SU-DHL-6 (cell line): ENCODE results near the gene RFLNA.
"Not testable (repeated sequence)": the region's sequence is repeated elsewhere in the genome, so short reads cannot be mapped to it uniquely, and the experiment has no call there.

ENCODE experiments used
- H2AFZ ChIP-seq: fragments of 200-600 bp; sonication (generic); 2 replicates; pipeline ENCODE4 v1.6.1; 2014; ENCODE audit warnings: low read depth, mild to moderate bottlenecking, moderate library complexity, mixed read lengths, antibody characterized with exemption, low read length; ENCODE audit not compliant: severe bottlenecking
- H3F3A ChIP-seq: fragments of 200-600 bp; shearing (Covaris generic); 2 replicates; pipeline ENCODE4 v1.6.0; 2016; ENCODE audit warnings: antibody characterized with exemption, mild to moderate bottlenecking; ENCODE audit not compliant: insufficient read depth
- H3K27ac ChIP-seq: fragments of 200-600 bp; sonication (generic); 2 replicates; pipeline ENCODE4 v1.5.1; 2016; ENCODE audit warnings: low read depth, mild to moderate bottlenecking, low read length, moderate library complexity, mixed read lengths
- H3K27me3 ChIP-seq: fragments of 200-600 bp; sonication (generic), shearing (Covaris generic); 2 replicates; pipeline ENCODE4 v1.6.0; 2014; ENCODE audit warnings: mild to moderate bottlenecking, low read length
- H3K36me3 ChIP-seq: fragments of 200-600 bp; sonication (generic); 2 replicates; pipeline ENCODE4 v1.6.1; 2014; ENCODE audit warnings: mild to moderate bottlenecking, low read length, mixed read lengths
- H3K4me2 ChIP-seq: fragments of 300-600, 200-600 bp; shearing (Covaris generic), sonication (generic); 2 replicates; pipeline ENCODE4 v1.6.0; 2014; ENCODE audit warnings: low read length, low read depth, mild to moderate bottlenecking; ENCODE audit not compliant: poor library complexity, severe bottlenecking
- H3K4me3 ChIP-seq: fragments of 200-600 bp; sonication (generic); 2 replicates; pipeline ENCODE4 v1.5.1; 2014; ENCODE audit warnings: antibody characterized with exemption, low read length, mild to moderate bottlenecking, mixed read lengths; ENCODE audit not compliant: insufficient read depth, poor library complexity, severe bottlenecking
- H3K79me2 ChIP-seq: fragments of 200-600 bp; sonication (generic); 2 replicates; pipeline ENCODE4 v1.6.1; 2014; ENCODE audit warnings: mild to moderate bottlenecking, low read length, moderate library complexity; ENCODE audit not compliant: insufficient read depth
- H3K9ac ChIP-seq: fragments of 200-600 bp; sonication (generic); 2 replicates; pipeline ENCODE4 v1.7.0; 2014; ENCODE audit warnings: mild to moderate bottlenecking, low read length
- H3K9me2 ChIP-seq: fragments of 200-600 bp; sonication (generic); replicated peaks from 2 replicates; pipeline ENCODE4 v1.6.1; 2014; ENCODE audit warnings: low read length; ENCODE audit not compliant: insufficient read depth
- H3K9me3 ChIP-seq: fragments of 200-600 bp; sonication (generic); 2 replicates; pipeline ENCODE4 v1.6.1; 2014; ENCODE audit warnings: low read length, mixed read lengths; ENCODE audit not compliant: insufficient read depth
- H4K20me1 ChIP-seq: fragments of 200-600 bp; sonication (generic); 2 replicates; pipeline ENCODE4 v1.6.1; 2014; ENCODE audit warnings: low read depth, mild to moderate bottlenecking, antibody characterized with exemption, low read length, moderate library complexity, mixed read lengths
- EZH2phosphoT487 ChIP-seq: fragments of 200-600 bp; sonication (generic), shearing (Covaris generic); conservative IDR thresholded peaks from 2 replicates; pipeline ENCODE4 v1.6.1; 2018; ENCODE audit warnings: mild to moderate bottlenecking, antibody characterized with exemption, low read length, moderate library complexity, mixed read lengths
- TF ChIP-seq, protein P1 (sequence below): fragments of 200-600 bp; sonication (generic); IDR thresholded peaks from one replicate; pipeline ENCODE4 v1.5.1; 2017; ENCODE audit warnings: antibody characterized with exemption, mild to moderate bottlenecking, low read length, moderate library complexity; ENCODE audit not compliant: insufficient read depth, poor library complexity, severe bottlenecking

Gene RFLNA

GRCh38 chr12:124321556-124322270 is 26.8 kb downstream of the RFLNA start:
- H3K36me3 ChIP-seq: peaks cover 10% of the 10 kb centered on the region
- H2AFZ ChIP-seq: no peak overlapping the region
- no peaks in the 10 kb centered on the region for H3K9me2 ChIP-seq
- no peaks in the 10 kb centered on the region for H3K79me2 ChIP-seq
- H3K9ac ChIP-seq: no peak overlapping the region
- H3F3A ChIP-seq: no peaks in the 10 kb centered on the region
- H3K4me2 ChIP-seq: no peak overlapping the region
- TF ChIP-seq, protein P1, sequence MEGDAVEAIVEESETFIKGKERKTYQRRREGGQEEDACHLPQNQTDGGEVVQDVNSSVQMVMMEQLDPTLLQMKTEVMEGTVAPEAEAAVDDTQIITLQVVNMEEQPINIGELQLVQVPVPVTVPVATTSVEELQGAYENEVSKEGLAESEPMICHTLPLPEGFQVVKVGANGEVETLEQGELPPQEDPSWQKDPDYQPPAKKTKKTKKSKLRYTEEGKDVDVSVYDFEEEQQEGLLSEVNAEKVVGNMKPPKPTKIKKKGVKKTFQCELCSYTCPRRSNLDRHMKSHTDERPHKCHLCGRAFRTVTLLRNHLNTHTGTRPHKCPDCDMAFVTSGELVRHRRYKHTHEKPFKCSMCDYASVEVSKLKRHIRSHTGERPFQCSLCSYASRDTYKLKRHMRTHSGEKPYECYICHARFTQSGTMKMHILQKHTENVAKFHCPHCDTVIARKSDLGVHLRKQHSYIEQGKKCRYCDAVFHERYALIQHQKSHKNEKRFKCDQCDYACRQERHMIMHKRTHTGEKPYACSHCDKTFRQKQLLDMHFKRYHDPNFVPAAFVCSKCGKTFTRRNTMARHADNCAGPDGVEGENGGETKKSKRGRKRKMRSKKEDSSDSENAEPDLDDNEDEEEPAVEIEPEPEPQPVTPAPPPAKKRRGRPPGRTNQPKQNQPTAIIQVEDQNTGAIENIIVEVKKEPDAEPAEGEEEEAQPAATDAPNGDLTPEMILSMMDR: no peak
- no peak for TF ChIP-seq EZH2phosphoT487
- no peak overlapping the region for H3K27ac ChIP-seq
- no peaks in the 10 kb centered on the region for H4K20me1 ChIP-seq
- H3K9me3 ChIP-seq: peaks cover 12% of the 10 kb centered on the region
- H3K27me3 ChIP-seq: no peaks in the 10 kb centered on the region
- no peak overlapping the region for H3K4me3 ChIP-seq

- Histone ChIP-seq H3K9me3 (peaks cover 12% of the 10 kb centered on the region), H3K9ac (no peak overlapping the region), H3K27me3 (no peaks in the 10 kb centered on the region), H3K4me2 (no peak overlapping the region), H4K20me1 (no peaks in the 10 kb centered on the region), H3F3A (no peaks in the 10 kb centered on the region), H3K4me3 (no peak overlapping the region), H3K27ac (no peak overlapping the region), H3K9me2 (no peaks in the 10 kb centered on the region), H2AFZ (no peak overlapping the region), H3K79me2 (no peaks in the 10 kb centered on the region), H3K36me3 (peaks cover 10% of the 10 kb centered on the region)
- no peak for TF ChIP-seq EZH2phosphoT487
- TF ChIP-seq, protein P1: no peak
Measured at GRCh38 chr12:124322271-124322998, 27.5 kb downstream of the RFLNA start.

DNA sequence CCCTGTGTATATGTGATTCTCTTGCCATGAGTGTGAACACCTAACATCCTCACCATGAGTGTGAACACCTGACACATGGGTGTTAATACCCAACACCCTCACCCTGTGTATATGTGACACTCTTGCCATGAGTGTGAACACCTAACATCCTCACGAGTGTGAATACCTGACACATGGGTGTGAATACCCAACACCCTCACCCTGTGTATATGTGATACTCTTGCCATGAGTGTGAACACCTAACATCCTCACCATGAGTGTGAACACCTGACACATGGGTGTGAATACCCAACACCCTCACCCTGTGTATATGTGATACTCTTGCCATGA is 28.1 kb downstream of the RFLNA start:
- H4K20me1 ChIP-seq, H3K9ac ChIP-seq, H3K79me2 ChIP-seq, H3F3A ChIP-seq, H3K27ac ChIP-seq, H2AFZ ChIP-seq, H3K27me3 ChIP-seq, H3K4me3 ChIP-seq, H3K4me2 ChIP-seq, H3K9me2 ChIP-seq: not testable (repeated sequence)
- H3K9me3 ChIP-seq: peaks cover 12% of the 10 kb centered on the region
- peaks cover 10% of the 10 kb centered on the region for H3K36me3 ChIP-seq
